SK-N-MC (cell line): ENCODE measurements around the gene ARHGAP26.

Experiments
- DNase-seq: peaks from one replicate; pipeline ENCODE4 v3.0.0-alpha.2; 2011; ENCODE audit warnings: low read depth, low spot score
- H3K27ac ChIP-seq: fragments of 200-600 bp; sonication (generic); 2 replicates; pipeline ENCODE4 v1.5.1; 2016; ENCODE audit warnings: mixed run types
- H3K36me3 ChIP-seq: fragments of 200-600 bp; sonication (generic); 2 replicates; pipeline ENCODE4 v1.6.1; 2017; ENCODE audit warnings: antibody characterized with exemption, low read length, mixed read lengths; ENCODE audit not compliant: insufficient read depth
- H3K4me3 ChIP-seq: fragments of 200-600 bp; sonication (generic); 2 replicates; pipeline ENCODE4 v1.5.1; 2016
- H3K9ac ChIP-seq: fragments of 200-600 bp; sonication (generic); 2 replicates; pipeline ENCODE4 v1.8.0; 2017; ENCODE audit warnings: mixed run types, mixed read lengths; ENCODE audit not compliant: insufficient read length
- H3K9me3 ChIP-seq: fragments of 200-600 bp; sonication (generic); 2 replicates; pipeline ENCODE4 v1.6.1; 2017; ENCODE audit warnings: low read depth, mild to moderate bottlenecking, antibody characterized with exemption, low read length, moderate library complexity, mixed read lengths
- EZH2 ChIP-seq: fragments of 200-600 bp; sonication (generic); IDR thresholded peaks from one replicate; pipeline ENCODE4 v1.6.1; 2017; ENCODE audit warnings: antibody characterized with exemption
- FOXP2 ChIP-seq: optimal IDR thresholded peaks from 2 replicates; pipeline ENCODE3; 2011; ENCODE audit warnings: mild to moderate bottlenecking, moderate library complexity; ENCODE audit not compliant: insufficient read depth; ENCODE audit errors: extremely low read length, control extremely low read depth
- POLR2AphosphoS5 ChIP-seq: IDR thresholded peaks from 2 replicates; pipeline ENCODE4 v1.6.1; 2012; ENCODE audit warnings: mild to moderate bottlenecking, low read depth, low read length, borderline replicate concordance

ARHGAP26 gene

DNA sequence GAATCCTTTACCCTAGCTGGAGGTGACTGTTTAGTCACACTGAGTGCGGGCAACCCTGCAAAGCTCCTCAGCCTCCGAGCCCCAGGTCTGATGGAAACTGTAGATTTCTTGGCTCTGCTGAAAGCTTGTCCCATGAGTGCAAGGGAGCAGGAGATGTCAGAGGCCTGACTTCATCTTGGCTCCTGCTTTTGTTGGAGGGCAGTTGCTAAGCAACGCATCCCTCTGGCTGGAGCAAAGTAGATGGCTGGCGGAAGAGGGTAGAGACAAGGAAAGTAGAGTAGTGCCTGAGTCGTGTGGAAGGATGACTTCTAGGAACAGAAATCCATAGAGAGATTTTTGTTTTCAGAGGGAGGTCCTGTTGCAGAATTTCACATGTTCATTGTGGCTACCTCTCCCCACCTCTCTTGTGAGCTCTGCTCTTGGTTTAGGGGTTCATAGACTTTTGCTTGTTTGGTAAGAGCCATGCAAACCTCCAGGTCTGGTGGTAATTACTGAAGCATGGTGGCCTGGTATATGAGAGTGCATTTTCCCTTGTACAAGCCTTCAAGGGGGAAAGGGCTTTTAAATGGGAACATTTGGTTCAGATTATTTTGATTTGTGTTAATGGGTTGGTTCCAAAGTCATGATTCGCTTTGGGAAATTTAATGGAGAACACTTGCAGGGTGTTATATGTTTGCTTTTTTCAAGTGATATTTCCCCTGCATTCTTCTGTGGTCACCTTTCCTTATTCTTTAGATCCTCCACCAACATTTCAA lies 71.5 kb downstream of the ARHGAP26 start:
- Histone ChIP-seq H3K4me3 (no peak overlapping the region), H3K27ac (no peak overlapping the region), H3K9ac (no peak overlapping the region), H3K9me3 (no peaks in the 10 kb centered on the region), H3K36me3 (no peaks in the 10 kb centered on the region)
- TF ChIP-seq FOXP2 (no peak), EZH2 (no peak), POLR2AphosphoS5 (no peak)
- DNase-seq = no peak

DNA sequence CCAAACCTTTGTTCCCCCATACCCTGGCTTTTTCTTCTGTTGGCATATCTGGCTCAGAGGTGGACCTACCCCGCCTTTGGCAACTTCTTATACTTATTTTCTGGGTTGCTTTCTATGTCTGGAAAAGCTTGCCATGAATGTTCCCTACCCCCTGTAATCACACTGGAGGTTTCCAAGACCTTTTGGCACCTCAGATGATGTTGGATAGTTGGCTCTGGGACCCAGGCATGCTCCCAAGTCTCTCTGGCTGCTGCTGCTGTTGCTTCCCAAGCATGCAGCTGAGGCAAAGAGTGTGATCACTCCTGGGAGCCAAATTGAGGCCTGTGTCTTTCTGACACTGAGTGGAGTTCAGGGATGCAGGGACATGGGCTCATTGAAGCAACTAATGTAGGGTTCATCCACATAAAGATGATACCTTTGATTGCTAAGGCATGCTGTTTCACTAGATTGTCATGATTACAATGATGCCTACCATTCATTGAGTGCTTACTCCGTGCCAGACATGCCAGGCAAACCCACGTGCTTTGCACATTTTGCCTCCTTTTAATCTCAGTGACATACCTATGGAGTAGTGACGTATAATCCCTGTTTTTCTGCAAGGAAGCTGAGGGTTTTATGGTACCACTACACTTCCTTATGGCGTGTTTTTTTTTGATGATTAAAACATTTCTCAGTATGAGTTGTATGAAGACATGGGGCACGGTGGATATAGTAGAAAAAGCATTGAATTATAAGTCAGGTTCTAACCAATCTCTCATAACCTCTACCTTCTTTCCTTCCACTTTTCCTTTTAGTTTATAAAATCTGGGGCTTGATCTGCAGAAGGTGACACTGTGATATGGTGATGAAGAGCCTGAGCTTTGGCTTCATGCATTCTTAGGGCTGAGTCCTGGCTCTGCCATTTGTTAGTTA lies 73.1 kb downstream of the ARHGAP26 start:
- H3K9me3 ChIP-seq = no peaks in the 10 kb centered on the region
- no peaks in the 10 kb centered on the region for H3K36me3 ChIP-seq
- H3K9ac ChIP-seq = no peak overlapping the region
- no peak overlapping the region for H3K27ac ChIP-seq
- TF ChIP-seq EZH2 (no peak), POLR2AphosphoS5 (no peak), FOXP2 (no peak)
- H3K4me3 ChIP-seq = no peak overlapping the region
- no peak for DNase-seq

DNA sequence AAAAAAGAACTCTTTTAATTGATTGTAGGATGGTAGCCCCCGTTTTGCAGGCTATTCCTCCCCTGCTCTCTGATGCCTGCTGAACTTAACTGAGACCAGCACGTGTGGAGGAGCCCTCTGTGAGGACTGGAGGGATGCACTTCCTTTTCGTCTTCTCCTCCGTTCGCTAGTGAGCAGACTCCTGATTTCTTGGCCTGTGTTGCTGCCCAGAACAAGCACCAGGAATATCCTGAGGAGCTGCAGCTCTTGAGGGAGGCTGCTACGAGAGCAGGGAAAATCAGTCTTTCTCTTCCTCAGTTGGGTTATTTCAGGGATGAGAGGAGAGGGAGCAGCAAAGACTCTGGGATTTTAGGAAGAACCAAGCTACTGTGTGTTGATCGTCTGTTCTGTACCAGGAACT lies 74.7 kb downstream of the ARHGAP26 start:
- Histone ChIP-seq H3K27ac (no peak overlapping the region), H3K9me3 (no peaks in the 10 kb centered on the region), H3K4me3 (no peak overlapping the region), H3K9ac (no peak overlapping the region), H3K36me3 (no peaks in the 10 kb centered on the region)
- TF ChIP-seq POLR2AphosphoS5 (no peak), FOXP2 (no peak), EZH2 (no peak)
- DNase-seq = no peak

DNA sequence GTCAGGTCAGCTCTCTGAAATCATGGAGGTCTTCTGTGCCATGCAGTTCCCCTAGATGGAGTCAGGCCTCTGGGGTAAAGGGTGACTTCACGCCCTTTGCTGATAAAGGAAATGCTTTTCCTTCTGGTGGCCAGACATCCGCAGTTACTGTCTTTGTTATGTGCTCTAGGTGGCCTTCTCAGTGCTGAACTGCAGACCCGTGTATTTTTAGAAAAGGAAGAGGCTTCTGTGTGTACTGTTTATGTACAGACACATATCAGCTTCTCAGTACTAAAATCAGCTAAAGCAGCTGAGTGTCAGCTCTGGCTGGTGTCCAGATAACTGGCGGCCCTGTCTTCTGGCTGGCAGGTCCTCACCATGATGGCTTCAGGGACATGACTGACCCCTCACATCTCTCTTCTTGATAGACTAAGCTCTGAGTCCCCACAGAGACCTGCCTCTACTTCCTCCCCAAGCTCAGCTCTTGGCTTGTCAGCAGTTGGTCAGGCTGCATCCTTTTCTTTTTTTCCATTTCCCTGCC lies 75.3 kb downstream of the ARHGAP26 start:
- H3K4me3 ChIP-seq = no peak overlapping the region
- H3K9me3 ChIP-seq = no peaks in the 10 kb centered on the region
- no peaks in the 10 kb centered on the region for H3K36me3 ChIP-seq
- DNase-seq = no peak
- H3K9ac ChIP-seq = no peak overlapping the region
- H3K27ac ChIP-seq = no peak overlapping the region
- TF ChIP-seq POLR2AphosphoS5 (no peak), FOXP2 (no peak), EZH2 (no peak)

DNA sequence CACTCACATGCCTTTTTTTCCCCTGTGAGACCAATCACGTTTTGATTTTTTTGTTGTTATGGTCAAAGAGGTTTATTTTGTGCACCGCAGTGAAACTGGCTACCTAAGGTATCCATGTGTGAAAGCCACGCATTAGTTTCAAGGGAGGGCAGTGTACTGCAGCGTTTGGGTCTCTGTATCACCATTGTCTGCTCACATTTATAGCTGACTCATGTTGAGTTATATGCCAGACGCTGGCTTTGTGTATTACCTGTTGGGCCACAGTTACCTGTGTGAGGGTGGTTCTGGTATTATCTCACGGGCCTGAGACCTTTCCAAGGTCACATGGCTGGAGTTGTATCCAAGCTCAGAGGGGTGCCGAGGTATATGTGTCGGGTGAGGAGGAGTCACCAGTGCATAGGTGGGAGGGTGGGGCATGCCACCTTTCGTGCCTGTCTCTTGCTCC lies 75.8 kb downstream of the ARHGAP26 start:
- no peak for DNase-seq
- TF ChIP-seq EZH2 (no peak), POLR2AphosphoS5 (no peak), FOXP2 (no peak)
- H3K9me3 ChIP-seq = no peaks in the 10 kb centered on the region
- no peak overlapping the region for H3K9ac ChIP-seq
- no peak overlapping the region for H3K4me3 ChIP-seq
- H3K36me3 ChIP-seq = no peaks in the 10 kb centered on the region
- no peak overlapping the region for H3K27ac ChIP-seq

DNA sequence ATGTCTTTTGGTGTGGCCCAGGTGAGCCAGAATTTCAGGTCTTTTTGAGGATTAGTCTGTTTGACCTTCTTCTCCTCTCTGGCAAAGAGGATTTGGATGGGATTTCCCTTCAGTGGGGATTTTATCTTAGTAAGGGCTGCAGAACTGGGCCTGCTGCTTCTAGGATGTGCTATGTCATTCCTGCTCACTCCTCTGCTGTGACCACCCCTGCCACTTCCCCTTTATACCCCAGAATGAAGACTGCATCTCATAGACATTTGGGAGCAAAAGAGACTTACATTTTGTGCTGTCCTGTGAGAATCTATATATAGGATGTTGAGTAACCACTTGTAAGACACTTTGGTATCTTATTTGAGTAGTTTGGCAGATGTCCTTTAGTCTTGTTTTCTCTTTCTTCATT lies 76.2 kb downstream of the ARHGAP26 start:
- Histone ChIP-seq H3K4me3 (no peak overlapping the region), H3K36me3 (no peaks in the 10 kb centered on the region), H3K27ac (no peak overlapping the region), H3K9me3 (no peaks in the 10 kb centered on the region), H3K9ac (no peak overlapping the region)
- TF ChIP-seq FOXP2 = no peak
- TF ChIP-seq EZH2 = no peak
- no peak for TF ChIP-seq POLR2AphosphoS5
- DNase-seq = no peak

DNA sequence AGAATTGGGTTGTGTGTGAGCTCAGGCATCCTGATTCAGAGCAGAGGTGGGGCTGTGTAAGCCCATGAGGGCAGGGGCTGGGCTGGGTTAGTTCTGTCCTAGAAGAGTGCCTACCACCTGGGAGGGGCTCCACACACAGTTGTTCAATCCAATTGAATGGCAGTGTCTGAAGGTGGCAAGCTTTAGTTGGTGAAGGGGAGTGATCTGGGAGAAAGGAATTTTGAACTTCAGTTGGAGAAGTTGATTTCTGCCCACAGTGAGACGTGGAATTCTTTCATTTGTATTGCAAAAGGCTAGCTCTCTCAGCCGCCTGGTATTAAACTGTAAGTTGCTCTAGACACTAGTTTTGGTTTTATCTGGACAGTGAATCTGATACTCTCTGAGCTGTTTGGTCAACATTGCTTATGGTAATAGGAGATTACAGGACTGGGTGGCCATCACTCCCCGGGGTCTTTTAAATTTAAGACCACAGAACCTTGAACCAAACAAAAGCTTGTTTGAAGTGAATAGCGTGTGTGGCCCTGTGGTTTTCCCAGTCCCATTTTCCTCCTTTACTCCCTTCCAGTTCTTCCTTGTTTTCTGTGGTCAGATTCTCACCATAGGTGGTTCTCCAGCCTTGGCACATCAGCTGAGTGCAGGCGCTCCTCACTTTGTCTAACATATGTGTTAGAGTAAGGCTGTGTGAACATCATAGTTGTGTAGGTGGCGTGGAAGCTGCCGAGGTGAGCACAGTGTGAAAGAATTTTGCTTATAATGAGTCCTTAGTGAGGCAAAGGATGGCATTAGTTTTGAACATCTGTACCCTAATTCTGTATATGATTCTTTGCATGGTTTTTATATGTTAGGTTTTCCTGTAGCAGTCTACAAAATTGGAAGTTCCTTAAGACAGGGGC lies 78.0 kb downstream of the ARHGAP26 start:
- Histone ChIP-seq H3K9ac (no peak overlapping the region), H3K4me3 (no peak overlapping the region), H3K27ac (no peak overlapping the region), H3K9me3 (no peaks in the 10 kb centered on the region), H3K36me3 (no peaks in the 10 kb centered on the region)
- no peak for DNase-seq
- no peak for TF ChIP-seq FOXP2
- no peak for TF ChIP-seq EZH2
- no peak for TF ChIP-seq POLR2AphosphoS5
